Measurements from ENCODE around the gene HHIPL1.
"Not testable (repeated sequence)": the region's sequence is repeated elsewhere in the genome, so short reads cannot be mapped to it uniquely, and the experiment has no call there.

Gene HHIPL1

GRCh38 chr14:99636487-99636886, 8.4 kb upstream of the HHIPL1 start:
- DNase-seq, result no peak

- DNase-seq, result no peak
Measured at GRCh38 chr14:99637624-99638023, 7.3 kb upstream of the HHIPL1 start.

- DNase-seq, result not testable (repeated sequence)
Measured at GRCh38 chr14:99642771-99643170, 2.2 kb upstream of the HHIPL1 start.

GRCh38 chr14:99643343-99643742, 1.6 kb upstream of the HHIPL1 start:
- DNase-seq, result no peak

- no peak for DNase-seq
Measured at GRCh38 chr14:99644035-99644587, 818 bp upstream of the HHIPL1 start.

GRCh38 chr14:99645545-99646505, 896 bp downstream of the HHIPL1 start:
- DNase-seq, result no peak

- DNase-seq, result no peak
Measured at GRCh38 chr14:99647411-99647810, 2.5 kb downstream of the HHIPL1 start.

- no peak for DNase-seq
Measured at GRCh38 chr14:99648027-99648784, 3.3 kb downstream of the HHIPL1 start.

GRCh38 chr14:99649219-99649618, 4.3 kb downstream of the HHIPL1 start:
- DNase-seq, result no peak

GRCh38 chr14:99649643-99650042, 4.7 kb downstream of the HHIPL1 start:
- DNase-seq, result no peak

GRCh38 chr14:99650189-99650588, 5.3 kb downstream of the HHIPL1 start:
- no peak for DNase-seq

GRCh38 chr14:99651953-99652746, 7.2 kb downstream of the HHIPL1 start:
- no peak for DNase-seq

GRCh38 chr14:99654235-99654985, 9.5 kb downstream of the HHIPL1 start:
- DNase-seq, result no peak

- no peak for DNase-seq
Measured at GRCh38 chr14:99655521-99655920, 10.6 kb downstream of the HHIPL1 start.

GRCh38 chr14:99656171-99656570, 11.2 kb downstream of the HHIPL1 start:
- DNase-seq, result no peak

- DNase-seq, result no peak
Measured at GRCh38 chr14:99657645-99658155, 12.8 kb downstream of the HHIPL1 start.

GRCh38 chr14:99658218-99658845, 13.4 kb downstream of the HHIPL1 start:
- no peak for DNase-seq

GRCh38 chr14:99659333-99659741, 14.4 kb downstream of the HHIPL1 start:
- DNase-seq, result no peak

- DNase-seq, result no peak
Measured at GRCh38 chr14:99660006-99660566, 15.2 kb downstream of the HHIPL1 start.

GRCh38 chr14:99660794-99661193, 15.9 kb downstream of the HHIPL1 start:
- no peak for DNase-seq

GRCh38 chr14:99661206-99661605, 16.3 kb downstream of the HHIPL1 start:
- not testable (repeated sequence) for DNase-seq

Data from CD4-positive, alpha-beta T cell treated with Interleukin-4 for 1 hour (primary cell).